GM18870 (cell line): Measurements from ENCODE around the gene KDM4B.

ENCODE experiments used
- ATAC-seq: cut with Tn5 transposase; IDR thresholded peaks from one replicate; pipeline ENCODE4 v1.9.1; 2021; ENCODE audit warnings: moderate library complexity; ENCODE audit not compliant: unreplicated experiment

KDM4B gene

GRCh38 chr19:5103061-5103701 lies 134.3 kb downstream of the KDM4B start:
- ATAC-seq = no peak

GRCh38 chr19:5103812-5104410 lies 135.0 kb downstream of the KDM4B start:
- ATAC-seq = no peak

DNA sequence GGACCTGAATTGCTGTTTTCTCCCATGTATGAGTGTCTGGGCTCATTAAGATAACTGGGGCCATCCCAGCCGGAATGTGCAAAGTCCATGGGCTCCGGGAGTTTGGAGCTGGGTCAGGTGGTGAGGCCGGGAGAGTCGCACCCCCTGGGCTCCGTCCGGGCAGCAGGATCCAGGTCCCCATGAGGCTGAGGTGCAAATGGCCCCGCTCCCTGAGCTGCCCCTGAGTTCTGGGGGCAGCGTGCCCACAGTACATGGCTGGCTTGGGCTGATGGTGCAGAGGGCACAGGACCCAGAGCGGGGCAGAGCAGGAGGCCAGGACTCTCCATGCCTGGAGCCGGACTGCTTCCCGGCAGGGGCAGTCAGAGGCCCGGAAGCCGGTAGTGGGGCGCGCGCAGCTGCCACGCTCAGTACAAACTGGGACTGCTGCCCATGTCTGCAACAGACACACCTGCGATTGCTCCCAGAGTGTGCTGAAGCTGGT lies 136.0 kb downstream of the KDM4B start:
- no peak for ATAC-seq

DNA sequence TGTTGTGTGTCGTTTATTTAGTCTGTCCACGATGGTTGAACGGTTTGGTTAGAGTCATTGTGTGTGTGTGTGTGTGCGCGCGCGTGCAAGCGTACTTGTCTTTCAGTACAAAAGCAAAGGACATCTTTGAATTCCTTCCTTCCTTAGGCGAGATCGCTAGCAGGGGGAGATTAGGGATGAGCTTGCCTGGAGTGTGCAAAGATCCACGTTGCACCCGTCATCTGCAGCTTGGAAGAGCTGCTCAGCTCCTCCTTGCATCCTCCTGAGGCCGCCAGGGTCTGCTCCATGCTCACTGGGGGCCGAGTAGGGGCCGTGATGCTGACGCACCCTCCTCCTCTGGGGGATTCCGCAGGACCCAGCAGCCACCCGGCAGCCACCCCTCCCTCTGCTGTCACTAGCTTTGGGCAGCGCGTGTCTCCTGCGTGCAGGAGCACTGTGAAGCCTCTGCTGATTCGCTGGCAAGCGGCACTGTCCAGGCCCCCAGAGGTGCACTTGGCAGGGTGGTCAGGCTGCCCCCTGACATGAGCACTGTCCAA lies 137.3 kb downstream of the KDM4B start:
- ATAC-seq = no peak

DNA sequence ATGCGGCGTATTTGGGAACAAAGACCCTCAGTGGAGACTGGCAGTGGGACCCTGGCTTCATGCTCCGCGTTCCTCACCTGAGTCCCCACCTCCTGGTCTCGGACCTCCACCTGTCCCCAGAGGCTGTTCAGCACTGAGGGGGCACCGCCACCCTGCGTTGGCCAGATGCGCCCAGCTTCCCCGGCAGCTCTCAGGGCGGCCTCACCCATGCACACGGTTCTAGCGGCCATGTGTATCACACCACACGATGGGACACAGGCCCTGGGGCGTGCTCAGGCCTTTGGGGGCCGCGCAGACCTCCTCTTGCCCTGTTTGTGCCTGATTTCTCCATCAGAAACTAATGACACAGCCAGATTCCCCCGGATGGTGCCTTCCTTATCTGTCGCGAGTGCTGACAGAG lies 138.1 kb downstream of the KDM4B start:
- ATAC-seq = no peak

- no peak for ATAC-seq
Measured at GRCh38 chr19:5107432-5108122, 138.7 kb downstream of the KDM4B start.

DNA sequence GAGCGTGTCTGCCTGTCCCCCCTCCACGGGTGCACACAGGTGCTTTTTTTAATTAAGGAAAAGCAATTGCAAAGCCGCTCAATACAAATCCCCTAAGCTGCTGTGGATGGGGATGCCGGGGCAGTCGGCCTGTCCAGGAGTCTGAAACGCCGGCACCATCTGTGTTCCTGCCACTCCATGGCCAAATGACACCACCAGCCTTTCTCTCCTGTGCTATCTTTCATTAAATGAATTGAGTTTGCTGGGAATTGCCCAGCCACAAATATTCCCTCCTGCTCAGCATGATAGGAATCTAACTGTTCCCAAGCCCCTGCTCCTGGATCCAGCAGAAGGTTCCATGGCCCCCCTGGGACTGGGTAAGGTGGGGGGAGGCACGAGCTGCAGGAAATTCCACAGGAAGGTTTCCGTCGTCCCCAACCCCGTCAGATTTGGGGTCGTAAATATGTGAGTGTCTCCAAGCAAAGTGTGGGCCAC lies 139.2 kb downstream of the KDM4B start:
- ATAC-seq = no peak

GRCh38 chr19:5108866-5109265 lies 140.0 kb downstream of the KDM4B start:
- ATAC-seq = no peak

DNA sequence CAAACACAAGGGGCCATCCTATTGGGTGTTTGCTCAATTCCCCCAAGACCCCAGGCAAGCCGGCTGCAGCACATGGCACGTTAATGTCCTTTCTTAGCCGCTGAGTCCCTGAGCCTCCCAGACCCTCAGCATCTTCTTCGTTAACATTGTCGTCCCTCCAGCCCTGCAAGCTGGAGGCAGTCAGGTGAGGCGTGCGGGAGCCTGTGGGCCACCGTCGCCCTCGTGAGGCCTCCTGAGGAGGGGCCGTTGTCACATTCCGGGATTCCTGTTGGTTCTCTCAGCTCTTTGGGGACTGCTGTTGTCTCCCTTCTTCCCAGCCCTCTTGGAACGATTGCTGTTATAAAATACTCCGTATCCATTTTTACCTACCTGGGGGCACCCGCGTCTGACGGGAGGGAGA lies 140.6 kb downstream of the KDM4B start:
- no peak for ATAC-seq

DNA sequence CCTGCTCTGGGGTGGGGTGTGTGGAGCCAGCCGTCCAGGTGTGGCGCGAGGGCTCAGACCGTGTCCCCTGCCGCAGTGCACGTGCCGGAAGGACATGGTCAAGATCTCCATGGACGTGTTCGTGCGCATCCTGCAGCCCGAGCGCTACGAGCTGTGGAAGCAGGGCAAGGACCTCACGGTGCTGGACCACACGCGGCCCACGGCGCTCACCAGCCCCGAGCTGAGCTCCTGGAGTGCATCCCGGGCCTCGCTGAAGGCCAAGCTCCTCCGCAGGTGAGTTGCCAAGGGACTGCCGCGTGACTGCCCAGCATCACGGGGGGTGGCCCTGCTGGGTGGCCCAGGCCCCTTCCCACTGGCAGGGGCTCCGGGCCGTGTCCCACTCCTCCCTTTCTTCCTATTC lies 141.6 kb downstream of the KDM4B start:
- ATAC-seq = no peak

DNA sequence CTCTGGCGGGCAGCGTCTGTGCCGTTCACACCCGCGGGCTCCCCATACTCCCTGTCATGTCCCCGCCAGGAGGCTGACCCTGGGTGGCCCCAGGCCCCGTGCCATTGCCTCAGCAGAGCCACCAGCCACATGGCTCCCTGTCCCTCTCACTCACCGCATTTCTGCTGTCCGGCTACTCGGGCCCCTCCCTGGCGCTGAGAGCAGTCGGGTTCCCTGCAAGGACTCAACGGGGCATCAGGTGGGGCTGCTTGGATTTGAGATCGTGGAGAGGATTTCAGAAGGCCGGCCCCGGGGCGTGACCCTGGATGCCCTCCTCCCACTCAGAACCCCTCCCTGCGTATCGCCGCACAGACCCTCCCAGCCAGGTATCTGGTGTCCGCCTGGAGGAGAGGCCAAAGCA lies 142.1 kb downstream of the KDM4B start:
- no peak for ATAC-seq

DNA sequence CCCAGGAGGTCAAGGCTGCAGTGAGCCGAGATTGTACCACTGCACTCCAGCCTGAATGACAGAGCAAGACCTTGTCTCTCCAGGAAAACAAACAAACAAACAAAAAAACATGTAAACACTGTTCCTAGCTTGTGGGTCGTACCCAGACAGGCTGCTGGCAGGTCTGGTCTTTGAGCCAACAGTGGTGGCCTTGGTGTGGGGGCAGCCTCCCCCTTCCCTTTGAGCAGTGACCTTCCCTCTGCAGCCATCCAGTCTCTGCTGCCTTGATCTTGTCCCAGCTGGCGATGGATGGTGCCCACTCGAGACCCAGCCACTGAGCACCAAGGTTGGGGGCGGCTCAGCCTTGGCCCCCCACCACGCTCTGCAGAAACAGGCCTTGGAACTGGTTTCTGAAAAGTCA lies 143.3 kb downstream of the KDM4B start:
- no peak for ATAC-seq

DNA sequence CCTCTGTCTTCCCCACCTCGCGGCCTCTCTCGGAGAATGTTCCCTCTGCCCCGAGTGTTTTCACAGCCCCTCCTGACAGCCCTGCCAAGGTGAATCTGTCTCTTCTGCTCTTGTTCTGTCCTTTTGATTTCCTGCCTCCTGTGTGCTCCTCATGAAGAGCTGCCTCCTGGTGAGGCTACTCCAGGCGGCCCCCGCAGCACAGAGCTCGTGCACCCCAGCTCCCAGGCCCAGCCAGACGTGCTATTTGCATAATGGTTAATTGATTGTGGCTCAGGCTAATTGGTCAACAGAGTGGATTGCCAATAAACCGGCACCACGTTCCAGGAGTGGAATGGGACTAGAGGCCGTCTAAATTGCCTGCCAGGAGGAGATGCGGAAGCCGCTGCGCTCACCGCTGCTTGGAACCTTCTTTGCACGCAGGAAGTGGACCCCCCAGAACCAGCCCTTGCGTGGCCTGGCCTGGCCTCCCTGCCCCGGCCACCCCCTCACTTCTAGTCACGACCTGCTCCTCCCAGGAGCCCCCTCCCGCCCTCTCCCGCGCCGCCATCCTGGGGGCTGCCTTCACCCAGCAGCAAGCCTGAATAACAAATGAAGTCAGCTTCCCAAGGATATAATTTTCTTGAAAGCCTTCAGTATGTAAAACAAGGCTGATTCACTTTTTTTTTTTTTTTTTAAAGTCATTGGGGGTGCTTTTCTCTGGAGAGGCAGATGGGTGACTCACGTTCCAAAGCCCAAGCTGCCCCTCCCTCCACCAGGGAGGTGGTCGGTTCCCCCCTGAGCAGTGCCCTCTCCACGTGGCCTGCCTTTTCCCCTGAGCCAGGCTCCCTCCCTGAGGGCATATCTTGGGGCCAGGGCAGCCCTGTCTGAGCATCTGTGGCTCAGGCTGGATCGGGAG lies 144.0 kb downstream of the KDM4B start:
- ATAC-seq = no peak

- no peak for ATAC-seq
Measured at GRCh38 chr19:5113633-5114586, 145.0 kb downstream of the KDM4B start.

- ATAC-seq = no peak
Measured at GRCh38 chr19:5114727-5115126, 145.8 kb downstream of the KDM4B start.

DNA sequence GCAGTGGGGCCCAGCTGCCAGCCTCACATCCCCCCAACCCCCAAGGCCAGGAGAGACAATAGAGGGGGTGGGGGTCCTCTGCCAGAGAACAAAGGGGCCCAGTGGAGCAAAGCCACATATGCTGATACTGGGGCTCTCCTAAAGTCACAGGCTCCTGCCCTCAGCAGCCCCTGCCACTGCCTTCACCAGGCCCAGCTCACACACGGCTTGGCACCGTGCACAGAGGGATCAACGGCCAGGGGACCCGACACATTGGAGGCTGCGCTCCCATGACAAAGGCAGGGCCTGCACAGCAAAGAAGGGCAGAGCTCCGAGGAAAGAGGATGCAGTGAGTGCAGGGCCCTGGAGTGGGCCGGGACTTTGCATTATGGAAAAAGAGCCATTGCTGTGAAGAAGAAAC lies 146.4 kb downstream of the KDM4B start:
- no peak for ATAC-seq

DNA sequence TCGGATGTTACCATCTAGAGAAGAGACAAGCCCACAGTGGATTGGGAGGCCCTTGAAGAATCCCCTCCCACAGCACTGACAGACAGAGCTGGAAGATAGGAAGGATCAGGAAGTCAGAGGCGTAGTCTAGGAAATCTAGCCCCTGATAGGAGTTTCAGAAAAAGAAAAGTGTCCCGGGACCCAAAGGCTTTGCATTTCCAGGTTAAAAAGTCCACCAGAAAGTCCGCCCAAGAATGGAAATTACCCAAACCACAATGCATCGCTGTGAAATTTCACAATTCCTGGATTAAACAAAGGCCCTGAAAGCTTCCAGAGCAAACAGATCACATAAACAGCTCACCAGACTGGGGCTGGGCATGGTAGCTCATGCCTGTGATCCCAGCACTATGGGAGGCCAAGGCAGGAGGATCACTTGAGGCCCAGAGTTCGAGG lies 146.9 kb downstream of the KDM4B start:
- ATAC-seq = no peak

- ATAC-seq = no peak
Measured at GRCh38 chr19:5116292-5116691, 147.4 kb downstream of the KDM4B start.

GRCh38 chr19:5117421-5117820 lies 148.5 kb downstream of the KDM4B start:
- no peak for ATAC-seq

GRCh38 chr19:5118026-5118425 lies 149.1 kb downstream of the KDM4B start:
- no peak for ATAC-seq
